GM12892 (cell line): ENCODE measurements around the gene WASF1.

Experiments used
- POLR2A ChIP-seq: IDR thresholded peaks from 2 replicates; pipeline ENCODE4 v1.6.1; 2011; ENCODE audit warnings: low read depth, low read length, control low read depth
- TAF1 ChIP-seq: IDR thresholded peaks from 2 replicates; pipeline ENCODE4 v1.6.1; 2011; ENCODE audit warnings: low read depth, mild to moderate bottlenecking, control low read depth, low read length, borderline replicate concordance

DNA sequence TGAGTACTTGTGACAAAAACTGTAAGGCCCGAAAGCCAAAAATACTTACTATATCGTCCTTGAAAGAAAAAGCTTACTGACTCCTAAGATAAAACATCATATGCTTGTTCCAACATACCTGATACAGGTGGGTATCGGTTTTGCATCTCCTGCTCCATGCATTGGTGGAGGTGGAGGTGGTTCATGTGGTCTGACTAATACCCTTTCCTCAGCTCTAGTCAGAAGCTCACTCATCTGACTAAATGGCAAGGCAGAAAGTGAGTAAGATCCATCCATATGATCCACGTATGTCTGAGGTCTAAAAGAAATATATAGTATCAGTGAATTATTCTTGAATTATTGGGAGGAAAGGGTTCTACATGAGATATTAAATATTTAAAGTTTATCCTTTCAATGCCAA lies 76.2 kb downstream of the WASF1 start:
- TF ChIP-seq POLR2A, result no peak
- TF ChIP-seq TAF1, result no peak
